Measurements from ENCODE around the gene ARL13B.
A peak's percentile ranks its signal among the peaks of the same experiment; 100 is the strongest.
"Not testable (repeated sequence)": the region's sequence is repeated elsewhere in the genome, so short reads cannot be mapped to it uniquely, and the experiment has no call there.

Gene ARL13B

GRCh38 chr3:94001191-94001590, 21.2 kb downstream of the ARL13B start:
- DNase-seq, result no peak

- no peak for DNase-seq
These were observed 22.0 kb downstream of the ARL13B start for GRCh38 chr3:94001827-94002495.

- peak; percentile 64 for DNase-seq
These were observed 24.5 kb downstream of the ARL13B start for GRCh38 chr3:94004301-94004910.

GRCh38 chr3:94008253-94008652, 28.3 kb downstream of the ARL13B start:
- no peak for DNase-seq

- no peak for DNase-seq
These were observed 29.7 kb downstream of the ARL13B start for GRCh38 chr3:94009608-94010007.

GRCh38 chr3:94011233-94011711, 31.3 kb downstream of the ARL13B start:
- DNase-seq, result no peak

- DNase-seq, result no peak
These were observed 32.2 kb downstream of the ARL13B start for GRCh38 chr3:94012185-94012584.

- DNase-seq, result no peak
These were observed 35.1 kb downstream of the ARL13B start for GRCh38 chr3:94015025-94015424.

- DNase-seq, result no peak
These were observed 39.7 kb downstream of the ARL13B start for GRCh38 chr3:94019659-94020058.

GRCh38 chr3:94020293-94020692, 40.3 kb downstream of the ARL13B start:
- DNase-seq, result no peak

GRCh38 chr3:94024385-94024784, 44.4 kb downstream of the ARL13B start:
- peak; percentile 71 for DNase-seq

GRCh38 chr3:94026623-94027022, 46.7 kb downstream of the ARL13B start:
- no peak for DNase-seq

GRCh38 chr3:94028093-94028837, 48.3 kb downstream of the ARL13B start, which contains the start of gene STX19:
TSS of gene STX19 (minus strand) at chr3:94028597. CDS start at chr3:94015269, 13,328 bp downstream.
- no peak for DNase-seq

GRCh38 chr3:94036909-94037507, 57.1 kb downstream of the ARL13B start:
- DNase-seq, result peak; percentile 60

GRCh38 chr3:94043285-94043684, 63.3 kb downstream of the ARL13B start:
- DNase-seq, result no peak

GRCh38 chr3:94044100-94044936, 64.4 kb downstream of the ARL13B start:
- not testable (repeated sequence) for DNase-seq

GRCh38 chr3:94046533-94046932, 66.6 kb downstream of the ARL13B start:
- no peak for DNase-seq

GRCh38 chr3:94049267-94049666, 69.3 kb downstream of the ARL13B start:
- DNase-seq, result no peak

GRCh38 chr3:94050546-94050945, 70.6 kb downstream of the ARL13B start:
- no peak for DNase-seq

GRCh38 chr3:94061297-94061696, 81.3 kb downstream of the ARL13B start:
- DNase-seq, result no peak

GRCh38 chr3:94062513-94063404, 82.8 kb downstream of the ARL13B start, which contains the start of the genes DHFR2 and NSUN3:
TSS of gene DHFR2 (minus strand) at chr3:94062916. CDS start at chr3:94061511, 1,405 bp downstream.
TSS of gene NSUN3 (plus strand) at chr3:94063061. CDS start at chr3:94063127, 66 bp downstream.
- DNase-seq, result peak; percentile 98

Measured in fibroblast of skin of scalp (primary cell).